Measurements from ENCODE around the gene GXYLT2.

GRCh38 chr3:72998466-72998865 is 110.6 kb downstream of the GXYLT2 start:
- TF ChIP-seq CTCF (IDR thresholded peaks at IDR 0.05) = no peak
- TF ChIP-seq POLR2A (IDR thresholded peaks at IDR 0.05) = no peak

All from thyroid gland (tissue), 4 donors.